H9 (cell line): ENCODE results near the gene RCN1. TPM values are rescaled to one million over a fixed set of nuclear protein-coding genes. Genes with fewer than 3 reads are reported as not detected.

ENCODE experiments used
- DNase-seq: peaks from one replicate; pipeline ENCODE4 v3.0.0-alpha.2; 2017
- H2AFZ ChIP-seq: one replicate; pipeline ENCODE4 v1.6.1; 2013; ENCODE audit warnings: mild to moderate bottlenecking, low read length, control low read depth, moderate library complexity
- H2AK5ac ChIP-seq: 2 replicates; pipeline ENCODE4 v1.6.1; 2013; ENCODE audit warnings: low read length, control low read depth, mixed read lengths; ENCODE audit not compliant: insufficient read length
- H2BK120ac ChIP-seq: one replicate; pipeline ENCODE4 v1.6.1; 2013; ENCODE audit warnings: low read depth, mild to moderate bottlenecking, low read length, control low read depth, inconsistent platforms; ENCODE audit not compliant: poor library complexity, severe bottlenecking
- H2BK12ac ChIP-seq: 2 replicates; pipeline ENCODE4 v1.6.1; 2013; ENCODE audit warnings: low read length, control low read depth, mixed read lengths, low read depth; ENCODE audit not compliant: insufficient read length
- H2BK15ac ChIP-seq: 2 replicates; pipeline ENCODE4 v1.6.1; 2013; ENCODE audit warnings: low read depth, low read length, control low read depth
- H2BK20ac ChIP-seq: one replicate; pipeline ENCODE4 v1.6.1; 2013; ENCODE audit warnings: low read depth, mild to moderate bottlenecking, low read length, control low read depth, inconsistent platforms; ENCODE audit not compliant: poor library complexity, severe bottlenecking
- H2BK5ac ChIP-seq: 2 replicates; pipeline ENCODE4 v1.6.1; 2013; ENCODE audit warnings: low read length, control low read depth, mixed read lengths; ENCODE audit not compliant: insufficient read length
- H3K14ac ChIP-seq: 2 replicates; pipeline ENCODE4 v1.6.1; 2013; ENCODE audit warnings: low read length, control low read depth; ENCODE audit not compliant: insufficient read depth
- H3K18ac ChIP-seq: 2 replicates; pipeline ENCODE4 v1.6.1; 2013; ENCODE audit warnings: low read depth, mild to moderate bottlenecking, mixed read lengths, low read length, control low read depth; ENCODE audit not compliant: insufficient read length
- H3K23ac ChIP-seq: 2 replicates; pipeline ENCODE4 v1.6.1; 2013; ENCODE audit warnings: low read length, control low read depth, mixed read lengths, low read depth; ENCODE audit not compliant: insufficient read length
- H3K23me2 ChIP-seq: 2 replicates; pipeline ENCODE4 v1.6.1; 2013; ENCODE audit warnings: low read depth, mild to moderate bottlenecking, mixed read lengths, low read length, control low read depth; ENCODE audit not compliant: insufficient read length, poor library complexity, severe bottlenecking
- H3K27ac ChIP-seq: 2 replicates; pipeline ENCODE4 v1.5.1; 2013; ENCODE audit warnings: low read length, control low read depth, mixed read lengths, low read depth; ENCODE audit not compliant: insufficient read length
- H3K27me3 ChIP-seq: 2 replicates; pipeline ENCODE4 v1.6.1; 2013; ENCODE audit warnings: low read length, control low read depth, inconsistent platforms; ENCODE audit not compliant: insufficient read depth
- H3K4ac ChIP-seq: 2 replicates; pipeline ENCODE4 v1.6.1; 2013; ENCODE audit warnings: low read depth, mild to moderate bottlenecking, control low read depth, inconsistent platforms, low read length, moderate library complexity
- H3K4me1 ChIP-seq: 2 replicates; pipeline ENCODE4 v1.6.1; 2013; ENCODE audit warnings: low read length, control low read depth, inconsistent platforms; ENCODE audit not compliant: insufficient read depth
- H3K4me2 ChIP-seq: 2 replicates; pipeline ENCODE4 v1.6.1; 2013; ENCODE audit warnings: low read length, control low read depth, mixed read lengths; ENCODE audit not compliant: insufficient read length, insufficient read depth
- H3K56ac ChIP-seq: 2 replicates; pipeline ENCODE4 v1.6.1; 2013; ENCODE audit warnings: low read depth, mild to moderate bottlenecking, mixed read lengths, low read length, control low read depth; ENCODE audit not compliant: insufficient read length
- H3K79me1 ChIP-seq: 2 replicates; pipeline ENCODE4 v1.6.1; 2013; ENCODE audit warnings: low read depth, mild to moderate bottlenecking, moderate library complexity, low read length, control low read depth, inconsistent platforms; ENCODE audit not compliant: insufficient read depth, poor library complexity, severe bottlenecking
- H3K79me2 ChIP-seq: 2 replicates; pipeline ENCODE4 v1.6.1; 2013; ENCODE audit warnings: low read length, control low read depth, inconsistent platforms; ENCODE audit not compliant: insufficient read depth
- H3K9ac ChIP-seq: 2 replicates; pipeline ENCODE4 v1.6.1; 2013; ENCODE audit warnings: low read length, control low read depth, mixed read lengths; ENCODE audit not compliant: insufficient read length; ENCODE audit errors: extremely low read depth
- H3K9me3 ChIP-seq: one replicate; pipeline ENCODE4 v1.6.1; 2013; ENCODE audit warnings: low read depth, low read length, inconsistent platforms; ENCODE audit not compliant: control insufficient read depth
- H3T11ph ChIP-seq: one replicate; pipeline ENCODE4 v1.6.1; 2013; ENCODE audit warnings: mild to moderate bottlenecking, low read length, control low read depth, inconsistent platforms
- H4K20me1 ChIP-seq: one replicate; pipeline ENCODE4 v1.6.1; 2013; ENCODE audit not compliant: control insufficient read depth, insufficient read length, insufficient read depth
- H4K5ac ChIP-seq: 2 replicates; pipeline ENCODE4 v1.6.1; 2013; ENCODE audit warnings: low read depth, mild to moderate bottlenecking, mixed read lengths, low read length, control low read depth; ENCODE audit not compliant: insufficient read length
- H4K8ac ChIP-seq: replicated peaks from 2 replicates; pipeline ENCODE4 v1.6.1; 2013; ENCODE audit warnings: low read length, control low read depth, mixed read lengths, low read depth; ENCODE audit not compliant: insufficient read length
- H4K91ac ChIP-seq: 2 replicates; pipeline ENCODE4 v1.6.1; 2013; ENCODE audit warnings: low read depth, mild to moderate bottlenecking, moderate library complexity, mixed read lengths, low read length, control low read depth; ENCODE audit not compliant: insufficient read length
- H3K27ac Mint-ChIP-seq, 3 experiments: 2 replicates in 2 of 3; 3 replicates in 1 of 3; pipeline ENCODE4 v1.8.0; 2020 to 2021; ENCODE audit warnings: mixed read lengths in 3 of 3, mild to moderate bottlenecking in 1 of 3, moderate library complexity in 1 of 3
- H3K27me3 Mint-ChIP-seq: 2 replicates; pipeline ENCODE4 v1.8.0; 2021; ENCODE audit warnings: low read depth, mild to moderate bottlenecking, moderate library complexity, mixed read lengths
- H3K36me3 Mint-ChIP-seq, 3 experiments: 2 replicates in 2 of 3; 3 replicates in 1 of 3; pipeline ENCODE4 v1.8.0; 2020 to 2021; ENCODE audit warnings: low read depth in 3 of 3, mixed read lengths in 3 of 3; ENCODE audit not compliant: insufficient read depth in 1 of 3
- H3K4me1 Mint-ChIP-seq, 2 experiments: 2 replicates each; pipeline ENCODE4 v1.8.0; 2020; ENCODE audit warnings: mixed read lengths in 2 of 2
- H3K4me3 Mint-ChIP-seq, 2 experiments: 2 replicates in 1 of 2; 3 replicates in 1 of 2; pipeline ENCODE4 v1.8.0; 2020 to 2021; ENCODE audit warnings: mild to moderate bottlenecking in 2 of 2, mixed read lengths in 2 of 2, moderate library complexity in 1 of 2
- H3K9me3 Mint-ChIP-seq, 2 experiments: 2 replicates in 1 of 2; 3 replicates in 1 of 2; pipeline ENCODE4 v1.8.0; 2020; ENCODE audit warnings: mild to moderate bottlenecking in 2 of 2, mixed read lengths in 2 of 2, moderate library complexity in 1 of 2
- WGBS: extraction: QIAGEN DNeasy Blood & Tissue Kit; methylation state at CpG from one replicate; pipeline ENCODE4 v1.1.7; 2013; ENCODE audit warnings: missing lambda C conversion rate, low lambda C conversion rate, mixed read lengths; ENCODE audit not compliant: insufficient read length; ENCODE audit errors: extremely low coverage; 5-methylcytosine and 5-hydroxymethylcytosine counted together
- total RNA-seq: library from RNA; stranded (reverse); gene quantifications from 2 replicates; pipeline ENCODE4 v1.2.1, GENCODE V29; 2021
- TF ChIP-seq, protein P1 (sequence below): fragments of 200-600 bp; sonication (generic); conservative IDR thresholded peaks from 3 replicates; pipeline ENCODE4 v1.8.0; 2021; ENCODE audit warnings: antibody characterized with exemption, mild to moderate bottlenecking

Gene RCN1
- total RNA-seq, 1 experiment from 2014 or later = 109 TPM

DNA sequence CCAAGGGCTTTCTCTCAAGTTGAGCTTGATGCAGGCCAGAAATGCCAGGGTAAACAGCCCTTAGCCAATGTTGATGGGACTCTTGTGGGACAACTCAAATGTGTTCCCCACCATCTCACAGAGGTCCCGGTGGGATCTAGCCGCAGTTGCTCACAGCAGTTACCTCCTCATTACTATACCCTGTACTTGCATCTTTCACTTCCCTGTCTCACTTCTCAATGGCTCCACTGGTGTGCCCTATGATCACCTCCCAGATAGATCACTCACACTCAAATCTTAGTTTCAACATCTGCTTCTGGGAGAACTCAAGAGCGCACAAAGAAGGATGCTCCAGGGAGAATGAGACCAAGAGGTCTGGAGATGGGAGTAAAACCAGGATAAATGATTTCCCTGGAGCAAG is 47.0 kb downstream of the RCN1 start:
- TF ChIP-seq, protein P1, sequence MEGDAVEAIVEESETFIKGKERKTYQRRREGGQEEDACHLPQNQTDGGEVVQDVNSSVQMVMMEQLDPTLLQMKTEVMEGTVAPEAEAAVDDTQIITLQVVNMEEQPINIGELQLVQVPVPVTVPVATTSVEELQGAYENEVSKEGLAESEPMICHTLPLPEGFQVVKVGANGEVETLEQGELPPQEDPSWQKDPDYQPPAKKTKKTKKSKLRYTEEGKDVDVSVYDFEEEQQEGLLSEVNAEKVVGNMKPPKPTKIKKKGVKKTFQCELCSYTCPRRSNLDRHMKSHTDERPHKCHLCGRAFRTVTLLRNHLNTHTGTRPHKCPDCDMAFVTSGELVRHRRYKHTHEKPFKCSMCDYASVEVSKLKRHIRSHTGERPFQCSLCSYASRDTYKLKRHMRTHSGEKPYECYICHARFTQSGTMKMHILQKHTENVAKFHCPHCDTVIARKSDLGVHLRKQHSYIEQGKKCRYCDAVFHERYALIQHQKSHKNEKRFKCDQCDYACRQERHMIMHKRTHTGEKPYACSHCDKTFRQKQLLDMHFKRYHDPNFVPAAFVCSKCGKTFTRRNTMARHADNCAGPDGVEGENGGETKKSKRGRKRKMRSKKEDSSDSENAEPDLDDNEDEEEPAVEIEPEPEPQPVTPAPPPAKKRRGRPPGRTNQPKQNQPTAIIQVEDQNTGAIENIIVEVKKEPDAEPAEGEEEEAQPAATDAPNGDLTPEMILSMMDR = no peak
- no peak overlapping the region for H2BK120ac ChIP-seq
- Mint-ChIP-seq H3K36me3 (no peaks in the 10 kb centered on the region), H3K4me3 (no peak overlapping the region), H3K4me1 (no peaks in the 10 kb centered on the region), H3K27ac (no peak overlapping the region), H3K27me3 (peaks cover 2% of the 10 kb centered on the region; the same call in 1 of the 2 replicates), H3K9me3 (no peaks in the 10 kb centered on the region)
- no peak overlapping the region for H3K56ac ChIP-seq
- no peak overlapping the region for H3K27ac ChIP-seq
- no peak overlapping the region for H4K91ac ChIP-seq
- H3K9me3 ChIP-seq = no peaks in the 10 kb centered on the region
- H3K4me1 ChIP-seq = no peaks in the 10 kb centered on the region
- no peak overlapping the region for H2BK12ac ChIP-seq
- H3K23ac ChIP-seq = no peak overlapping the region
- no peak overlapping the region for H3T11ph ChIP-seq
- H3K14ac ChIP-seq = no peak overlapping the region
- no peak overlapping the region for H2AFZ ChIP-seq
- no peaks in the 10 kb centered on the region for H3K79me1 ChIP-seq
- H4K20me1 ChIP-seq = no peaks in the 10 kb centered on the region
- no peaks in the 10 kb centered on the region; the same call in 1 of the 2 replicates for H3K79me2 ChIP-seq
- no peak overlapping the region for H3K4ac ChIP-seq
- H2BK5ac ChIP-seq = no peak overlapping the region
- DNase-seq = no peak
- no peak overlapping the region for H2BK20ac ChIP-seq
- no CpG with 5 or more reads among the region's 3 CpGs for WGBS
- H4K8ac ChIP-seq = no peak overlapping the region
- H3K4me2 ChIP-seq = no peak overlapping the region
- H2BK15ac ChIP-seq = no peak overlapping the region
- H3K9ac ChIP-seq = no peak overlapping the region
- no peaks in the 10 kb centered on the region for H3K23me2 ChIP-seq
- H2AK5ac ChIP-seq = no peak overlapping the region
- H3K27me3 ChIP-seq = no peaks in the 10 kb centered on the region
- H3K18ac ChIP-seq = no peak overlapping the region
- H4K5ac ChIP-seq = no peak overlapping the region
